Activated CD4-positive, alpha-beta T cell treated with anti-CD3 and anti-CD28 coated beads, Interleukin-10, Interleukin-2, amounts not matched to agents 100 ng/mL and 50 ng/mL, durations not matched to agents 16 hours and 8 hours (primary cell): Measurements from ENCODE around the gene ZNF709.
"Not testable (repeated sequence)": the region's sequence is repeated elsewhere in the genome, so short reads cannot be mapped to it uniquely, and the experiment has no call there.

Experiments used
- DNase-seq: peaks from one replicate; pipeline ENCODE4 v3.0.0-alpha.2; 2020

Gene ZNF709

GRCh38 chr19:12450844-12451243 is 33.8 kb downstream of the ZNF709 start:
- DNase-seq = no peak

- no peak for DNase-seq
These were observed 35.8 kb downstream of the ZNF709 start for GRCh38 chr19:12448808-12449207.

GRCh38 chr19:12440541-12441316 is 43.9 kb downstream of the ZNF709 start, which contains the start of gene ZNF443:
Gene ZNF443, minus strand, starts transcription at chr19:12441021. Its CDS starts 107 bp downstream, at chr19:12440914.
- peak; percentile 99 for DNase-seq

GRCh38 chr19:12439686-12440540 is 44.7 kb downstream of the ZNF709 start:
- DNase-seq = peak; percentile 32

GRCh38 chr19:12430726-12431299 is 53.8 kb downstream of the ZNF709 start:
- DNase-seq = not testable (repeated sequence)

GRCh38 chr19:12425888-12426274 is 58.7 kb downstream of the ZNF709 start:
- no peak for DNase-seq

GRCh38 chr19:12425236-12425887 is 59.3 kb downstream of the ZNF709 start:
- no peak for DNase-seq

GRCh38 chr19:12417273-12417672 is 67.3 kb downstream of the ZNF709 start:
- not testable (repeated sequence) for DNase-seq

- DNase-seq = no peak
These were observed 72.7 kb downstream of the ZNF709 start for GRCh38 chr19:12411893-12412292.
